Body of pancreas (tissue), 4 donors: Measurements from ENCODE around the gene SMIM5. TPM values are rescaled to one million over a fixed set of nuclear protein-coding genes. Genes with fewer than 3 reads are reported as not detected.

Experiments
- ATAC-seq: fragments of 150-250 bp; one replicate; pipeline ENCODE4 v1.9.1; 2016
- DNase-seq, 4 donors: peaks; one replicate each; pipeline ENCODE4 v3.0.0-alpha.2; 2019
- H3K27ac ChIP-seq, 4 donors: fragments of 200-600 bp; sonication (generic); 1 replicate in 3 of 4; 2 replicates in 1 of 4; pipeline versions ENCODE4 v1.5.1 to v1.6.1; 2016 to 2019; ENCODE audit warnings: mild to moderate bottlenecking in 1 of 4, mixed read lengths in 1 of 4, moderate library complexity in 1 of 4
- H3K27me3 ChIP-seq, 2 donors: fragments of 200-600 bp; sonication (generic); one replicate each; pipeline ENCODE4 v1.6.0; 2016; ENCODE audit warnings: mild to moderate bottlenecking in 1 of 2
- H3K36me3 ChIP-seq, 2 donors: fragments of 200-600 bp; sonication (generic); replicated peaks in 1 of 2; 2 replicates each; pipeline ENCODE4 v1.5.1; 2016; ENCODE audit warnings: low read depth in 2 of 2; ENCODE audit not compliant: insufficient read depth in 1 of 2
- H3K4me1 ChIP-seq: fragments of 200-600 bp; sonication (generic); one replicate; pipeline ENCODE4 v1.6.0; 2016
- H3K4me3 ChIP-seq, 2 donors: fragments of 200-600 bp; sonication (generic); 1 replicate in 1 of 2; 2 replicates in 1 of 2; pipeline ENCODE4 v1.5.1; 2016 to 2019
- H3K9me3 ChIP-seq, 3 donors: fragments of 200-600 bp; sonication (generic); 1 replicate in 2 of 3; 2 replicates in 1 of 3; pipeline ENCODE4 v1.5.1; 2016
- POLR2A ChIP-seq, 3 donors: fragments of 450-650 bp; IDR thresholded peaks; one replicate each; pipeline ENCODE4 v1.6.1; 2016; ENCODE audit warnings: antibody characterized with exemption in 3 of 3, mild to moderate bottlenecking in 2 of 3
- WGBS, 2 donors: methylation state at CpG; one replicate each; pipeline ENCODE4 v1.1.5; 2017; 5-methylcytosine and 5-hydroxymethylcytosine counted together
- intact Hi-C: fragments of 100-400 bp; cut with DNase I; formaldehyde crosslinking; loops from one replicate; pipeline ENCODE4 v1.15.1; 2023
- total RNA-seq, 2 donors: library from RNA; depleted of rRNA; stranded (reverse); fragments of >200 nt; gene quantifications; one replicate each; pipeline ENCODE4 v1.1.0, GENCODE V29; 2016
- TF ChIP-seq, protein P1 (sequence below), 7 experiments: fragments of 450-650 bp in 4 of 7; fragments of 200-600 bp in 3 of 7; sonication (generic) in 3 of 7; IDR thresholded peaks; one replicate each; pipeline ENCODE4 v1.5.1; 2016 to 2019; ENCODE audit warnings: antibody characterized with exemption in 7 of 7

SMIM5 gene
- total RNA-seq, 2 donors from 2014 or later = 3.3 to 5.2 TPM

DNA sequence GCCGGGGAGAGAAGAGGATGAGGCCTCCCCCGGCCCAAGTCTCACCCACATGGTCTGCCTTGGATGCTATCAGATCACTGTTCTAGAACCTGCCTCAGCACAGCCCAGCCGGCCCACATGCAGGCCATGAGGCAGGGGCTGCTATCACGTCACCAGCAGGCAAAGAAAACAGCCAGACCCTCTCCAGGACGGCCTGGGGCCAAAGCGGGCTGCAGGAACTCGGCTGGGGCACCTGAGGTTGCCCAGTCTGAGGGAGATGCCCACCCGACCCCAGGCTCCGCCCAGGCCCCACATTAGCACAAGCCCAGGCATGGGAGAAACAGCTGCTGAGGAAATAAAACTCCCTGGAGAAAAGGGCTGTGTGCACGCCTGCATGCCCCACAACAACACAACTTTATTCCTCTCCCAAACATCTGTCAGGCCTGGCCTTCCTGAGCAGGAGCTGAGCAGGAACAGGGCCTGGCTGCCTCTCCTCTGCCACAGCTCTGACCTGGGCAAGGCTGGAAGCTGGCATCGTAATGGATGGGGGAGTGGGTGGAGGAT lies 6.7 kb upstream of the SMIM5 start:
- Histone ChIP-seq H3K9me3 (no peaks in the 10 kb centered on the region), H3K4me1 (no peaks in the 10 kb centered on the region), H3K27me3 (no peaks in the 10 kb centered on the region), H3K27ac (no peak overlapping the region), H3K4me3 (no peak overlapping the region), H3K36me3 (no peaks in the 10 kb centered on the region)
- DNase-seq (no peak), ATAC-seq (no peak)
- intact Hi-C loops = no loop called here
- 81 to 100% methylated on average over 1 to 11 of the region's 11 CpGs for WGBS, 2 donors
- TF ChIP-seq, protein P1, sequence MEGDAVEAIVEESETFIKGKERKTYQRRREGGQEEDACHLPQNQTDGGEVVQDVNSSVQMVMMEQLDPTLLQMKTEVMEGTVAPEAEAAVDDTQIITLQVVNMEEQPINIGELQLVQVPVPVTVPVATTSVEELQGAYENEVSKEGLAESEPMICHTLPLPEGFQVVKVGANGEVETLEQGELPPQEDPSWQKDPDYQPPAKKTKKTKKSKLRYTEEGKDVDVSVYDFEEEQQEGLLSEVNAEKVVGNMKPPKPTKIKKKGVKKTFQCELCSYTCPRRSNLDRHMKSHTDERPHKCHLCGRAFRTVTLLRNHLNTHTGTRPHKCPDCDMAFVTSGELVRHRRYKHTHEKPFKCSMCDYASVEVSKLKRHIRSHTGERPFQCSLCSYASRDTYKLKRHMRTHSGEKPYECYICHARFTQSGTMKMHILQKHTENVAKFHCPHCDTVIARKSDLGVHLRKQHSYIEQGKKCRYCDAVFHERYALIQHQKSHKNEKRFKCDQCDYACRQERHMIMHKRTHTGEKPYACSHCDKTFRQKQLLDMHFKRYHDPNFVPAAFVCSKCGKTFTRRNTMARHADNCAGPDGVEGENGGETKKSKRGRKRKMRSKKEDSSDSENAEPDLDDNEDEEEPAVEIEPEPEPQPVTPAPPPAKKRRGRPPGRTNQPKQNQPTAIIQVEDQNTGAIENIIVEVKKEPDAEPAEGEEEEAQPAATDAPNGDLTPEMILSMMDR (IDR thresholded peaks at IDR 0.05) = no peak
- TF ChIP-seq POLR2A (IDR thresholded peaks at IDR 0.05) = no peak

DNA sequence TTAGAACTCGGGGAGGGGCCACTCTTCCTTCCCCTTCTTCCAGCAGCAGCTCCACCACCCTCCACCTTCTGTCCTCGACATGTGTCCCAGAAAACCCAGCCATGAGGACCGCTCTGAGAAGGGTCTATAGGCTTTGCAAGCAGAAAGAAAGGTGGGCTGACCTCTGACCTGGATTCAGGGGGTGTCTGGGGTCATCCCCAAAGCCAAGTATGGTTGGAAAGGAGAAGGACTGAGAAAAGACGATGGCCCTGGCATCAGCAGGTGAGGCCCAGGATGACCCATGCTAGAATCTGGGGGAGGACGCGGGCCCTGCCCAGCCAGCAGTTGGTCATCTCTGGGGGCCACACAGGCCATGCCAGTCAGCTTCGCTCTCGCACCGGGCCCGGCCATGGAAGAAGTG lies 6.1 kb upstream of the SMIM5 start:
- DNase-seq (no peak), ATAC-seq (no peak)
- no peak overlapping the region for H3K27ac ChIP-seq
- H3K4me1 ChIP-seq = no peaks in the 10 kb centered on the region
- no peaks in the 10 kb centered on the region for H3K9me3 ChIP-seq
- TF ChIP-seq, protein P1 (IDR thresholded peaks at IDR 0.05) = no peak
- no peak for TF ChIP-seq POLR2A (IDR thresholded peaks at IDR 0.05)
- WGBS, 2 donors = 85 to 90% methylated on average over 6 to 10 of the region's 10 CpGs
- H3K36me3 ChIP-seq = no peaks in the 10 kb centered on the region
- no peak overlapping the region for H3K4me3 ChIP-seq
- no peaks in the 10 kb centered on the region for H3K27me3 ChIP-seq
- intact Hi-C loops = no loop called here

DNA sequence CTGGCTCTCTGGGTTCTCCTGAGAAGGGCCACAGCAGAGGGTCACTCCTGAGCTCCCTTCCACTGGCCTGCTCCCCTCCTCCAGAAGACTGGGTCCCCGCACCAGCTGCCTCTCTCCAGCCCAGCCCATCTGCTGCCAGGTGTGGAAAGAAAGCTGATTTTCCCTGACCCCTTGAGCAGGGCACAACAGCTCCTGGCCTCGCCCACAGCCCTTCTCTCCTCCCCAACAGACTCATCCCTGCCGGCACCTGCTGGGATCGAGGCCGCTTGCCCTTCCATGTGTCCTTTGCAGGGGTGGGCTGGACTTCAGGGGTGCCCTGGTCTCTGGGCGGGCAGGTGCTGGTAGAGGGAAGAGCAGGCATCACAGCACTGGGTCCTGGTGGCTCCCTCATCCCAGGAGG lies 4.8 kb upstream of the SMIM5 start:
- TF ChIP-seq, protein P1 (IDR thresholded peaks at IDR 0.05) = no peak
- no peak for TF ChIP-seq POLR2A (IDR thresholded peaks at IDR 0.05)
- 88 to 89% methylated on average over 5 to 6 of the region's 6 CpGs for WGBS, 2 donors
- DNase-seq (no peak), ATAC-seq (no peak)
- no peak overlapping the region for H3K27ac ChIP-seq
- no peaks in the 10 kb centered on the region for H3K27me3 ChIP-seq
- peaks cover 12% of the 10 kb centered on the region for H3K4me1 ChIP-seq
- no peak overlapping the region for H3K4me3 ChIP-seq
- intact Hi-C loops = no loop called here
- H3K9me3 ChIP-seq = no peaks in the 10 kb centered on the region
- no peaks in the 10 kb centered on the region for H3K36me3 ChIP-seq

DNA sequence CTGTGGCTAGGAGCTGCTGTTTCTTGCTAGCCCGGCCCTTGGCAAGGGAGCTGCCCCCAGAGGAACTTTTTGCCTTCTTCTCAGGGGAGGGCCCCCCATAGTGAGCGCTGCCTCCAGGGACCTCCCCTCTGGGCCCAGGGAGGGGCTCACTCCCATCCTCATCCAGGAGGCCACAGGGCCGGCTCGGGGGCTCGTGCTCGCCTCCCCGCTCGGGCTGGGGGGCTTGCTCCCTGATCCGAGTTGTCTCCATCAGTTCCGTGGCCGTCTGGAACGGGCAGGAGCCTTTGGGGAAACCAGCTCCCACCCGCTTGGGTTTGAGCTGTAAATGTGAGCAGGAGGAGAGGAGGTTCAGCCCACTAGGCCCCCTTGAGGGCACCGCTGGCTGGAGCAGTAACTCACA lies 4.1 kb upstream of the SMIM5 start:
- DNase-seq = no peak
- Histone ChIP-seq H3K4me1 (peaks cover 19% of the 10 kb centered on the region), H3K36me3 (no peaks in the 10 kb centered on the region), H3K27ac (no peak overlapping the region), H3K27me3 (no peaks in the 10 kb centered on the region), H3K4me3 (no peak overlapping the region), H3K9me3 (no peaks in the 10 kb centered on the region)
- TF ChIP-seq POLR2A (IDR thresholded peaks at IDR 0.05) = no peak
- TF ChIP-seq, protein P1 (IDR thresholded peaks at IDR 0.05) = no peak
- 76 to 82% methylated on average over 4 to 14 of the region's 14 CpGs for WGBS, 2 donors
- intact Hi-C loops = no loop called here
- ATAC-seq = no peak
